ENCODE results near the gene GDF2. TPM values are rescaled to one million over a fixed set of nuclear protein-coding genes. Genes with fewer than 3 reads are reported as not detected.
A peak's percentile ranks its signal among the peaks of the same experiment; 100 is the strongest.

Gene GDF2
- polyA plus RNA-seq, 1 donor: not detected

DNA sequence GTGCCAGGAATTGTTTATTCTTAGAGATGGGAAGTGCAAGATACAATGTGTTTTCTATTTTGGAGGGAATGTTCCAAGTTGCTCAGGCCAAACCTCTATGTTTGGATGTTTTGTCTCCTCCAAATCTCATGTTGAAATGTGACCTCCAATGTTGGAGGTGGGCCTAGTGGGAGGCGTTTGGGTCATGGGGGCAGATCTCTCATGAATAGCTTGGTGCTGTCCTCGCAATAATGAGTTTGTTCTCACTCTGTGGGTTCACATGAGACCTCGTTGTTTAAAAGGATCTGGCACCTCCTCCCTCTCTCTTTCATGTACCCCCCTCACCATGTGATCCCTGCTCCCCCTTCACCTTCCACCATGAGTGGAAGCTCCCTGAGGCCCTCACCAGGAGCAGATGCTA lies 30.6 kb upstream of the GDF2 start:
- no peak for DNase-seq

GRCh38 chr10:47294057-47294456 lies 28.2 kb upstream of the GDF2 start:
- DNase-seq: no peak

- DNase-seq: no peak
Measured at GRCh38 chr10:47294501-47294900, 27.8 kb upstream of the GDF2 start.

GRCh38 chr10:47295411-47295810 lies 26.8 kb upstream of the GDF2 start:
- no peak for DNase-seq

DNA sequence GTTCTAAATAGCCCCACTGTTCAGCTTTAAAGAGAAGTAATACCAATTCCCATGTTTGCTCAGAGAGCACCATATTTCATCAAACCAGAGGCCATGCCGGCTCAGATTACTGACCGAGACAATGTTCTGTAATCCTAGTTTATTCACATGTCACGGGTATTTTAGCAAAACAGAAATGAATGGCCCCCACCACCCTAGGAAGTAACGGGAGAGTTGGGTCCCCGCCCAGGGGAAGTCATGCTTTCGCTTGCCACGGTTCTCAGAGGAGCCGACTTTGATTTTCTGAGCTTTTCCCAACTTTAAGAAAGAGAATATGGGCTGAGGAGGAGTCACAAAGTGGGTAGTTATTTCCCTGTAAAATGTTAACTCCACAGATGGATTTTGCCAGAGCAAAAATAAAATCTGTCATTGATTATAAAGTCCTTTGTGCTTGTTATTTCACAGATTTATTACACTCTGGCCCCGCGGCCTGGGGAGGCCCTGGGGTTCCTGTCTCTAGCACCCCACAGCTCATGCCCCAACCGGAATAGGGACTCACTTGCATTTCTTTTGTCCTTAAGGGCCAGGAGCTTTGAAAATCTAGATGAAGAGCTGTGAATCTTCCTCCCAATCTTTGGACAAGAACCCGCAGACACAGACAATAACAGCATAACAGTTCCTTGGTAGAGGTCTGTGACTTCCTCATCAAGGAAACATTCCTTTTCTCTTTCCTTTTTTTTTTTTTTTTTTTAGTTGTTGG lies 25.9 kb upstream of the GDF2 start:
- DNase-seq: peak; percentile 33

- no peak for DNase-seq
Measured at GRCh38 chr10:47296941-47297340, 25.3 kb upstream of the GDF2 start.

DNA sequence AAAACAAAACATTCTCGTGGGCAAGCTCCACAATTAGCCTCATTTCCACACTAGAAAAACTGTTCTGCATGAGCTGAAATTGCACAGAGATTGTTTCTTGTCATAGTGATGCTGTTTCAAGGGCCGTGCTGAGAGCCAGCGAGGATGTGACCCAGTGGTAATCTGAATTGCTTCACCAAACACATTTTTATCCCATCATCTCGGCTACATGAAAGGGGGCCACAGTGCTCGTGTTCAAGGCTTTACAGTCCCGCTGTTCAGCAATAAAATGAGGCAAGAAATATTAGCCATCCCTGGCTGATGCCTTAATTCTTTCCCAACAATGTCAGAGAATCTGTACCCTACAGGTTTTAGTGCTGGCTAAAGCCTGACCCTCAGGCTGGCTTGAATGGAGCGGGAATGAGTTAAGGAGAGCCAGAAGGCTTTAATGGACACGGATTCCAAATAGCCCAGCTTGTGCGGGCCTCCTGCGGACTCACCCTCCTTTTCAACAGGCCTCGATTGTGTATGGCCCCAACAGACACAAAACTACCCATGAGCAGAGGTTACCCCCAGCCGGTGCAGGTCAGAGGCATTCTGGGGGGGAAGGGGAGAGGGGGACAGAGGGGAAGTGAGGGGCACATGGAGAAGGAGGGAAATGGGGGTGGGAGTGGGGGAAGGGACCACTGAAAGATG lies 24.3 kb upstream of the GDF2 start:
- DNase-seq: no peak

DNA sequence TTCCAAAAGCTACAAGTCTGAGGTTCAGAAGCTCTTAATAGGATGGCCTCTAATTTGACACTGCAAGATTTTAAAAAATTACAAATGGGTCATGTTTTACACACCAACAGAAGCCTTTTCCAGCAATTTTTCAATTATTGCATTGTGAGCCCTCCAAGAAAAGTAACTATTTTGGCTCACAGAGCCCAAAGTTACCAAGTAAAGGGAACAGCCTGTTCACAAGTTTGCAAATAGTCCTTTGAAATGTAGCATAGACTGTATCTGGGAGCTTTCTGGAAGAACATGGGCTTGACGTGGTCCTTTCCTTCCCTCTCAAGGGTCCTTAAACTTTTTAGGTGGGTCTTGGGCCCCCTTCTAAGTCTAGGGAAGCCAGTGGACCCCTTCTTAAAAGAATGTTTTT lies 23.5 kb upstream of the GDF2 start:
- no peak for DNase-seq

GRCh38 chr10:47299611-47300428 lies 22.4 kb upstream of the GDF2 start, which contains the start of gene GDF10:
TSS of gene GDF10 (plus strand) at chr10:47300197. CDS start at chr10:47300652, 455 bp downstream.
- no peak for DNase-seq

DNA sequence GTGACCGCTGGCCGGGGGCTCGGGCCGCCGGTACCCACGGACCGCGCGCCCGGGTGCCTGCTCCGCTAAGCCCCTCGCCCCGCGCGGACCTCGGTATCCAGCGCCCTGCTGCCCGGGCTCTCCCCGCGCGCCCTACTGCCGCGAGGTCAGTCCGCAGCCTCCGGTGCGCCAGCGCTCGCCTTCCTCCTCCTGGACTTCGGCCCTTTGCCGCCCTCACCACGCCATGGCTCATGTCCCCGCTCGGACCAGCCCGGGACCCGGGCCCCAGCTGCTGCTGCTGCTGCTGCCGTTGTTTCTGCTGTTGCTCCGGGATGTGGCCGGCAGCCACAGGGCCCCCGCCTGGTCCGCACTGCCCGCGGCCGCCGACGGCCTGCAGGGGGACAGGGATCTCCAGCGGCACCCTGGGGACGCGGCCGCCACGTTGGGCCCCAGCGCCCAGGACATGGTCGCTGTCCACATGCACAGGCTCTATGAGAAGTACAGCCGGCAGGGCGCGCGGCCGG lies 21.8 kb upstream of the GDF2 start:
- no peak for DNase-seq

DNA sequence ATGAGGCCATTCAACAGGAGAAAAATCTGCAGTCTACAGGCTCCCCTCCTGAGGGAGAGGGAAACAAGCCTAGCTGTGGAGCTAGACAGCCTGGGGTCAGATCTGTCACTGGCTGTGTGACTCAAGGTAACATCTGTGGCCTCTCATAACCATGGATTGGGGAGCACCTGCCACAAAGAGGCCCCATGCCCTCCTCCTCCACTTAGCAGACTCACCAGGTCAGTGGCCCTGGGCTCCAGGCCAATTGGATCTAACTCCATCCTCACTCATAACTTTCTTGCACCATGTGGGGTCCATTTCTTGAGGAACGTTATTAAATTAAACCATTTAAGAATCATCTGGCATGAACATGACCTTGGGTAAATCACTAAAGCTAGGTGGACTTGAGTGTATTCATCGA lies 20.4 kb upstream of the GDF2 start:
- DNase-seq: no peak

DNA sequence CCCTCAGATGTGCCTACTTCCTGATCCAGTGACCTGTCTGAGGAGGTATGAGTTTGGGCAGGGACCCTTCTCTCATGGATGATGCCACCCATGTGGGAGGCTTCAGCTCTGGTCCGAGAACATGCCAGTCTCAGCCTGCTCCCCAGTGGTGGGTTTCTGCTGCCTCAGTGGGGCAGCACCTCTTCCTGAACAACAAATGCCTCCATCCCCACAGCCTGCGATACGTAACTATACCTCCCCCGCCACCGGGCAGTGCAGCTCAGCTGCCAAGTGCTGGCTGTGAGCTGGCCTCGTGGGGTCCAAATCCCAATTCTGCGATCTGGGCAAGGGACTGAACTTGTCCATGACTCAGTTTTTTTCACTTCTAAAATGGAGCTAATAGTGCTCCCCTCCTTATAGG lies 19.1 kb upstream of the GDF2 start:
- no peak for DNase-seq

- DNase-seq: no peak
Measured at GRCh38 chr10:47303866-47304265, 18.4 kb upstream of the GDF2 start.

- DNase-seq: no peak
Measured at GRCh38 chr10:47305566-47305965, 16.7 kb upstream of the GDF2 start.

- DNase-seq: no peak
Measured at GRCh38 chr10:47306387-47307210, 15.7 kb upstream of the GDF2 start.

GRCh38 chr10:47307381-47307780 lies 14.9 kb upstream of the GDF2 start:
- DNase-seq: no peak

- DNase-seq: no peak
Measured at GRCh38 chr10:47308775-47309174, 13.5 kb upstream of the GDF2 start.

DNA sequence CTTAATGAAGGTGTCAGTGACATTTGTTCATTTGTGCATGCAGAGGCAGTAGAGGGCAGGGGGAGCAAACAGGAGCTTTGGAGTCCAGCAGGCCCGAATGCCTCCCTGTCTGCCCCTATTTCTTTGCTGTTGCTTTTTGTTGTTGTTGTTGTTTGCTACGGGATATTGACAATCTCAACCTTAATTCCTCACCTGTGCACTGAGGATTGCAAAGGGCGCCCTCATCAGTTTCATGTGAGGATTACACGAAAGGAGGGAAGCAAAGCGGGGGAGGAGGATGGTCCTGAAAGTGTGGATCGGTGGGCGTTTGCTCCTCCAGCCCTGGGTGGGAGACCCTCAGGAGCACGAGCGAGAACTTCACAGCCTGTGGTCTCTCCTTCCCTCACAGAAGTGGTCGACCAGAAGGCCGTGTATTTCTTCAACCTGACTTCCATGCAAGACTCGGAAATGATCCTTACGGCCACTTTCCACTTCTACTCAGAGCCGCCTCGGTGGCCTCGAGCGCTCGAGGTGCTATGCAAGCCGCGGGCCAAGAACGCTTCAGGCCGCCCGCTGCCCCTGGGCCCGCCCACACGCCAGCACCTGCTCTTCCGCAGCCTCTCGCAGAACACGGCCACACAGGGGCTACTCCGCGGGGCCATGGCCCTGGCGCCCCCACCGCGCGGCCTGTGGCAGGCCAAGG lies 12.7 kb upstream of the GDF2 start:
- no peak for DNase-seq

DNA sequence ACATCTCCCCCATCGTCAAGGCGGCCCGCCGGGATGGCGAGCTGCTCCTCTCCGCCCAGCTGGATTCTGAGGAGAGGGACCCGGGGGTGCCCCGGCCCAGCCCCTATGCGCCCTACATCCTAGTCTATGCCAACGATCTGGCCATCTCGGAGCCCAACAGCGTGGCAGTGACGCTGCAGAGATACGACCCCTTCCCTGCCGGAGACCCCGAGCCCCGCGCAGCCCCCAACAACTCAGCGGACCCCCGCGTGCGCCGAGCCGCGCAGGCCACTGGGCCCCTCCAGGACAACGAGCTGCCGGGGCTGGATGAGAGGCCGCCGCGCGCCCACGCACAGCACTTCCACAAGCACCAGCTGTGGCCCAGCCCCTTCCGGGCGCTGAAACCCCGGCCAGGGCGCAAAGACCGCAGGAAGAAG lies 12.2 kb upstream of the GDF2 start:
- no peak for DNase-seq

DNA sequence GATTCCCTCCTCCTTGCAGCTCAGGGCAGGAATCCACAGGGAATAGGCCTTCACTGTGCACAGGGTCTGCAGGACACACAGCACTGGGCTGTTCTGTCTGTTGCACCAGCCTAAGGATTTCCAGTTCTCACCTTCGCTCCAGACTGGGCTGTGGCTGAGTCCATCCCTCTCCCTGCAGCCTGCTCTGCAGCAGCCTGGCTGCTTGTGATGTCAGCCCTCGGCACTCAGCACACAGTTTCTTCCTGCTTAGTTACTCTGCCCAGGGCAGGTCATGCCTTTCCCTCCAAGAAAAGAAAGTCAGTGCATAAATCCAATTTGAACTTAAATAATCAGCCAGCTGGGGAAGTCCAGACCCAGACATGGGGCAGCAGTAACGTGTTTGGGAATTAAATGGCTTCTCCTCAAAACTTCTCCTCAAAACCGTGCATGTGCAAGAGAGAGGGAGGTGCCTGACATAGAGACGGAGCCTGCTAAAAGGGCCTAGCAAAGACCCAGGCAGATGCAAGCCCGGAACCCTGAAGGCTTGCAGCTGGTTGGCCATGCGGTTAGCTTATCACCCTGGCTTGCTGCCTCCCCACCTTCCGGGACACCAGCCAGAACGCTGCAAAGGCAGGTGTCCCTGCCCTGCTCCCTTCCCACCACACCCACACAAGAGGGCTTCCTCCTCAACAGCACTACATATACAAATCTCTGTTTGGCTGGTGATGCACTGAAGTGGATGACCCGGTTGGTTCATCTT lies 10.9 kb upstream of the GDF2 start:
- no peak for DNase-seq
